Right atrium auricular region (tissue), 2 donors: ENCODE data around the gene BEST1. TPM values are rescaled to one million over a fixed set of nuclear protein-coding genes. Genes with fewer than 3 reads are reported as not detected.

ENCODE experiments used
- DNase-seq: peaks from one replicate; pipeline ENCODE4 v3.0.0-alpha.2; 2019; ENCODE audit warnings: low spot score
- H3K27ac ChIP-seq, 2 donors: fragments of 200-600 bp; sonication (generic); 1 replicate in 1 of 2; 2 replicates in 1 of 2; pipeline ENCODE4 v1.5.1; 2016 to 2019
- H3K27me3 ChIP-seq, 2 donors: fragments of 200-600 bp; sonication (generic); one replicate each; pipeline versions ENCODE4 v1.5.1 to v1.6.0; 2017 to 2019
- H3K36me3 ChIP-seq: fragments of 200-600 bp; sonication (generic); one replicate; pipeline ENCODE4 v1.5.1; 2016
- H3K4me1 ChIP-seq, 2 donors: fragments of 200-600 bp; sonication (generic); one replicate each; pipeline versions ENCODE4 v1.5.1 to v1.6.0; 2017 to 2019
- H3K4me3 ChIP-seq, 2 donors: fragments of 200-600 bp; sonication (generic); 1 replicate in 1 of 2; 2 replicates in 1 of 2; pipeline ENCODE4 v1.5.1; 2017 to 2019; ENCODE audit warnings: mild to moderate bottlenecking in 1 of 2, moderate library complexity in 1 of 2
- H3K9me3 ChIP-seq, 2 donors: fragments of 200-600 bp; sonication (generic); one replicate each; pipeline ENCODE4 v1.5.1; 2019
- total RNA-seq, 2 donors: library from RNA; depleted of rRNA; stranded (reverse); fragments of >200 nt; gene quantifications; one replicate each; pipeline ENCODE4 v1.1.0, GENCODE V29; 2016
- TF ChIP-seq, protein P1 (sequence below), 2 donors: fragments of 200-600 bp; sonication (generic); IDR thresholded peaks; one replicate each; pipeline ENCODE4 v1.5.1; 2019; ENCODE audit warnings: antibody characterized with exemption in 2 of 2

The BEST1 gene
- total RNA-seq, 2 donors from 2014 or later, result 1.3 to 4.7 TPM

DNA sequence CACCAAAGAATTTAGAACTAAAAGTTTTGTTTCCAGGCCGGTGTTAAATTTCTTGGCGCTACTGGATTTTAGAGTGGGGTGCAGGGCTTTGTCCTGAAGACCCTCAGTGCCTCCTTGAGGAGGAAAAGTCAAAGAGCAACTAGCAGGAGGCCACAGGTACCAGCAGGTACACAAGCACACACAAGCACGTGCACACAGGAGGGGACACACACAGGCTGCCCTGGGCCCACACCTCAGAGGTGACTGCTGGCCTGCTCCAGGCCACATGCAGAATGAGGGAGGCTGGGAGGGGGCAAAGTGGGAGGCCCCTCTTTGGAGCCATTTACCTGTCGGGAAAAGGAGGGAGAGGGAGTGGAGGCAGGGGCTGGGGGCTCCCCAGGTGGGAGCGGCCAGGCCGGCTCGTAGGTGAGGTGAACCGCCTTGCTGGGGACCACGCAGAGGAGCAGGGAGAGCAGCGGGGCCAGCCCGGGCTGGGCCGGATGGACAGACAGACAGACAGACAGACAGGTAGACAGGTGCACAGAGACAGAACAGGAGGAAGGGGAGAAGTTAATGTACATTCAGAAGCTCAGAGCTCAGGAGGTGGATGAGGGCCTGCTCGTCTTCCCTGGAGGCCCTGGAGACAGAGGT lies 45.0 kb upstream of the BEST1 start:
- no peaks in the 10 kb centered on the region for H3K27me3 ChIP-seq
- DNase-seq, result no peak
- TF ChIP-seq, protein P1, sequence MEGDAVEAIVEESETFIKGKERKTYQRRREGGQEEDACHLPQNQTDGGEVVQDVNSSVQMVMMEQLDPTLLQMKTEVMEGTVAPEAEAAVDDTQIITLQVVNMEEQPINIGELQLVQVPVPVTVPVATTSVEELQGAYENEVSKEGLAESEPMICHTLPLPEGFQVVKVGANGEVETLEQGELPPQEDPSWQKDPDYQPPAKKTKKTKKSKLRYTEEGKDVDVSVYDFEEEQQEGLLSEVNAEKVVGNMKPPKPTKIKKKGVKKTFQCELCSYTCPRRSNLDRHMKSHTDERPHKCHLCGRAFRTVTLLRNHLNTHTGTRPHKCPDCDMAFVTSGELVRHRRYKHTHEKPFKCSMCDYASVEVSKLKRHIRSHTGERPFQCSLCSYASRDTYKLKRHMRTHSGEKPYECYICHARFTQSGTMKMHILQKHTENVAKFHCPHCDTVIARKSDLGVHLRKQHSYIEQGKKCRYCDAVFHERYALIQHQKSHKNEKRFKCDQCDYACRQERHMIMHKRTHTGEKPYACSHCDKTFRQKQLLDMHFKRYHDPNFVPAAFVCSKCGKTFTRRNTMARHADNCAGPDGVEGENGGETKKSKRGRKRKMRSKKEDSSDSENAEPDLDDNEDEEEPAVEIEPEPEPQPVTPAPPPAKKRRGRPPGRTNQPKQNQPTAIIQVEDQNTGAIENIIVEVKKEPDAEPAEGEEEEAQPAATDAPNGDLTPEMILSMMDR (IDR thresholded peaks at IDR 0.05), result no peak
- H3K9me3 ChIP-seq, result no peaks in the 10 kb centered on the region
- no peak overlapping the region for H3K4me3 ChIP-seq
- no peak overlapping the region for H3K27ac ChIP-seq
- H3K36me3 ChIP-seq, result peaks cover 34% of the 10 kb centered on the region
- peaks cover 0 to 21% of the 10 kb centered on the region in 2 donors for H3K4me1 ChIP-seq

DNA sequence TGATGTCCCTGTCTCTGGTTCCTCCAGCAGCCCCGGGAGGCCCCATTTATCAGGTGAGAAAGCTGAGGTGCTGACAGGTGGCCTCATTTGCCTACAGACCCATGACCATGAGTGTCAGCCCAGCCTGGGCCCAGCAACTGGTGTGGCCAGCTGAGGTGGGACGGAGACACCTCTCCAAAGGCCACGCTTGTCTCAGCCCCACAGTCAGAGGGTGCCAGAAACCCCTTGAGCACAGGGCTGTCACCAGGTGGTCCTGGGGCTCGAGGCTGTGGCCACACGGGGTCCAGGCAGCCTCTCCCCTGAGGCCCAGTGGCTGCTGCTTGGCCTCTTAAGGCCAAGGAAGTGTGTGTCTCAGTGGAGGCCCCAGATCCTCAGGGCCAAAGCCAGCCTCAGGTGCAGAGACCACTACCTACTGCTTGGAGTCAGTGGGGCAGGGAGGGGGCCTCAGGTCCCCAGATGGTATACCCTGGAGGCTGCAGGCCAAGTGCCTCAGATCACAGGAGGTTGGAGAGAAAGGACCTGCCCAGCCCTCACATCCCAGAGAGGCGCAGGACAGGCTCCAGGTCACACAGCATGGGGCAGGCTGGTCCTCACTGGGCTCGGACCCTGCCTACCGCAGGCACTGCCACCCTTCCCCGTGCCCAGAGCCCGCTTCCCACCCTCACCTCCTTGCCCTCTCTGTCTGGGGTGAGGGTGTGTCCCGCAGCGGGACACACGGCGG lies 44.2 kb upstream of the BEST1 start:
- no peak for DNase-seq
- Histone ChIP-seq H3K36me3 (peaks cover 34% of the 10 kb centered on the region), H3K4me1 (peaks cover 0 to 29% of the 10 kb centered on the region in 2 donors), H3K27me3 (no peaks in the 10 kb centered on the region), H3K27ac (no peak overlapping the region), H3K9me3 (no peaks in the 10 kb centered on the region), H3K4me3 (no peak overlapping the region)
- TF ChIP-seq, protein P1 (IDR thresholded peaks at IDR 0.05), result no peak

DNA sequence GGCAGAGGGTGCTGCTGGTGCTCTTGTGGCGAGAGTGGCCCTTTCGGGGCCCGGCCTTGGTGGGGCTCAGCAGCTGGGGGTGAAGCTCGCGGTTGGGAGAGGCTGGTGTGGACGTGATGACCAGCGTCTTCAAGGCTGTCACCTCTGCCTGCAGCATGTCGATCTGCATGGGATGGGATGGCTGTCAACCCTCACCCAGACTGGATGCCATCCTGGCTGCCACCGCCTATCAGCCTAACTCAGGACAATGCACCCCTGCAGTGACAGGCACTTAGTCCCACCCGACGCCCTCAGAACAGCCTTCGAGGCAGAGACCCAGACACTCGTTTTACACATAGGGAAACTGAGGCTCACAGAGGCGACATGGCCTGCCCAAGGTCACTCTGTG lies 43.6 kb upstream of the BEST1 start:
- peaks cover 0 to 34% of the 10 kb centered on the region in 2 donors for H3K4me1 ChIP-seq
- peaks cover 34% of the 10 kb centered on the region for H3K36me3 ChIP-seq
- no peak for DNase-seq
- H3K27me3 ChIP-seq, result no peaks in the 10 kb centered on the region
- no peak overlapping the region for H3K27ac ChIP-seq
- TF ChIP-seq, protein P1 (IDR thresholded peaks at IDR 0.05), result no peak
- H3K9me3 ChIP-seq, result no peaks in the 10 kb centered on the region
- H3K4me3 ChIP-seq, result no peak overlapping the region

DNA sequence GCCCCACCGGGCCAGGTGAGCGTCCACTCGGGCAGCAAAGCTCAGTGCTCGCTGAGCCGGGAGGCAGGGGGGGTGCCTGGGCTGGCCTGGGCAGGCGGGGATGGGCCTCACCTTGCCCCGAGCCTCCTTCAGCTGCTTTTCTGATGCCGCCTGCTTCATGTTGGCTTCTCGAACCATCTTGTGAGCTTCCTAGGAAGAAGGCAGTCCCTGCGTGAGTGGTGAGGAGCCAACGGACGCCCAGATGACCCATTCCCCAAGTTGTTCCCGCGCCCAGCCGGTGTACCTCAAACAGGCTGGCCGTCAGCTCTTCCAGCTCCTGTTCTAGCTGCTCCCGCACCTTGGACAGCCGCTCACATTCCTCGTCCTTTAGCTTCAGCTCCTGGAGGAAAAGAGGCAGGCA lies 42.9 kb upstream of the BEST1 start:
- no peaks in the 10 kb centered on the region for H3K9me3 ChIP-seq
- no peak overlapping the region for H3K4me3 ChIP-seq
- peaks cover 34% of the 10 kb centered on the region for H3K36me3 ChIP-seq
- peaks cover 0 to 42% of the 10 kb centered on the region in 2 donors for H3K4me1 ChIP-seq
- TF ChIP-seq, protein P1 (IDR thresholded peaks at IDR 0.05), result no peak
- H3K27me3 ChIP-seq, result no peaks in the 10 kb centered on the region
- DNase-seq, result no peak
- H3K27ac ChIP-seq, result no peak overlapping the region

DNA sequence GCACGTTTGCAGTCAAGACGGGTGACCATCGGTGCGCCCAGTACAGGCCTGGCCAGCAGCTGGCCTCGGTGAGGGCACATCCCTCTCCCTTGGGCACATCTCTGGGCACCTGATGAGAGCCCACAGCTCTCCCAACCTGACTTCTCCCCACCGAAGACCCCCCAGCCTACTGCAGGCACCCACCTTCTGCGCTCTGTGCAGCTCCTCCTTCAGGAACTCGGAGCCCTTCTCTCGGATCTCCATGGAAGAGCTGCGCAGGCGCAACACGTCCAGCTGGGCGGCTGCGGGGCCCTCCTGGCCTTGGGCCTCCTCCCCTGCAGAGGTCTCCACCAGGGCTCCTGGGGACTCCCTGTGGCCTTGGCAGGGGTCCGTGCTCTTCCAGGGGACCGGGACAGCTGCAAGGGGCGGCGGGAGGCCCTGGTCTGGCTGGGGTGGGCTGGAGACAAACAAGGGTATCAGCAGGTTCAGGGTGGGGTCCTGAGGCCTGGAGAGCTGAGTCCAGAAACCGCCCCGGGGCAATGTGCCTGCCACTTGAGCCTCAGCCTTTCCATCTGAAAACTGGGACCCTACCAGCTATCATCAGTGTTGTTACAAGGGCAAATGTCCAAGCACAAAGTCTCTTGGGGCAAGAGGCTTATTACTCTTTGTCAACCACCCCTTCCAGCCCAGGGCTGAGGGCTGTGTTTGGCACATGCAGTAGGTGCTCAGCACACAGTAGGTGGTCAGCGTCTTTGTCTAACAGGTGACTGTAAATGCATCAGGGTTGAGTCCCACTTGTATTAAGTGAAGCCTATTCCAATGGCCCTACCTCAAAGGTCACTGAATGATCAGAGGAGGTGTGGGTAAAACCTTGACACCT lies 42.1 kb upstream of the BEST1 start:
- H3K4me1 ChIP-seq, result peaks cover 0 to 43% of the 10 kb centered on the region in 2 donors

More for the DNA sequence above, 42.1 kb upstream of the BEST1 start:
- TF ChIP-seq, protein P1 (IDR thresholded peaks at IDR 0.05), result no peak
- H3K4me3 ChIP-seq, result no peak overlapping the region
- no peaks in the 10 kb centered on the region for H3K27me3 ChIP-seq
- no peak overlapping the region for H3K27ac ChIP-seq
- H3K36me3 ChIP-seq, result peaks cover 34% of the 10 kb centered on the region
- H3K9me3 ChIP-seq, result no peaks in the 10 kb centered on the region
- no peak for DNase-seq
